Fibroblast of lung (primary cell): ENCODE results near the gene SPATA20. TPM values are rescaled to one million over a fixed set of nuclear protein-coding genes. Genes with fewer than 3 reads are reported as not detected.
A peak's percentile ranks its signal among the peaks of the same experiment; 100 is the strongest.

Experiments used
- DNase-seq, 2 donors: peaks; one replicate each; pipeline versions ENCODE4 v3.0.0 to v3.0.0-alpha.2; 2010; ENCODE audit warnings: low read depth in 2 of 2
- H2AFZ ChIP-seq: 2 replicates; pipeline ENCODE4 v1.5.1; 2012; ENCODE audit warnings: low read length, control low read depth, inconsistent platforms
- H3K27ac ChIP-seq: 2 replicates; pipeline ENCODE4 v1.5.1; 2011; ENCODE audit warnings: low read length, control low read depth; ENCODE audit not compliant: insufficient read depth
- H3K27me3 ChIP-seq: 2 replicates; pipeline ENCODE4 v1.5.1; 2011; ENCODE audit warnings: mild to moderate bottlenecking, low read length; ENCODE audit not compliant: control insufficient read depth, insufficient read depth
- H3K36me3 ChIP-seq: 2 replicates; pipeline ENCODE4 v1.5.1; 2011; ENCODE audit warnings: low read length; ENCODE audit not compliant: control insufficient read depth, insufficient read depth
- H3K4me1 ChIP-seq: 2 replicates; pipeline ENCODE4 v1.5.1; 2011; ENCODE audit warnings: low read length; ENCODE audit not compliant: control insufficient read depth, insufficient read depth; ENCODE audit errors: extremely low read depth
- H3K4me2 ChIP-seq: 2 replicates; pipeline ENCODE4 v1.5.1; 2011; ENCODE audit warnings: low read length, control low read depth; ENCODE audit not compliant: insufficient read depth; ENCODE audit errors: extremely low read depth
- H3K4me3 ChIP-seq, 4 experiments: fragments of 200-600 bp in 1 of 4; sonication (generic) in 1 of 4; replicated peaks in 1 of 4; 2 replicates each; pipeline ENCODE4 v1.5.1; 2011 to 2016; ENCODE audit warnings: low read length in 4 of 4, low read depth in 3 of 4, mild to moderate bottlenecking in 3 of 4, control low read depth in 2 of 4, inconsistent platforms in 1 of 4, mixed read lengths in 1 of 4; ENCODE audit not compliant: insufficient read depth in 1 of 4; ENCODE audit errors: control extremely low read depth in 1 of 4
- H3K79me2 ChIP-seq: 2 replicates; pipeline ENCODE4 v1.5.1; 2012; ENCODE audit warnings: mild to moderate bottlenecking, low read length, inconsistent platforms; ENCODE audit not compliant: control insufficient read depth, insufficient read depth
- H3K9ac ChIP-seq: 2 replicates; pipeline ENCODE4 v1.5.1; 2011; ENCODE audit warnings: mild to moderate bottlenecking, low read length, control low read depth; ENCODE audit not compliant: insufficient read depth
- H3K9me3 ChIP-seq: 2 replicates; pipeline ENCODE4 v1.5.1; 2012; ENCODE audit warnings: low read depth, low read length; ENCODE audit not compliant: control insufficient read depth, insufficient read depth
- H4K20me1 ChIP-seq: 2 replicates; pipeline ENCODE4 v1.5.1; 2011; ENCODE audit warnings: low read length; ENCODE audit not compliant: control insufficient read depth, insufficient read depth; ENCODE audit errors: extremely low read depth
- EZH2 ChIP-seq: IDR thresholded peaks from 2 replicates; pipeline ENCODE4 v1.5.1; 2012; ENCODE audit warnings: low read length, control low read depth, mild to moderate bottlenecking; ENCODE audit errors: missing control alignments
- polyA plus RNA-seq, 2 donors: library from polyadenylated mRNA; depleted of rRNA in 1 of 2; stranded (reverse) in 1 of 2; unstranded in 1 of 2; fragments of >200 nt; gene quantifications; 2 replicates each; pipeline ENCODE4 v1.2.1, GENCODE V29; 2011 to 2012; ENCODE audit warnings: missing spikeins in 1 of 2
- total RNA-seq: library from RNA; depleted of rRNA; stranded (reverse); fragments of >200 nt; gene quantifications from 2 replicates; pipeline ENCODE4 v1.2.1, GENCODE V29; 2014
- TF ChIP-seq, protein P1 (sequence below), 2 donors: IDR thresholded peaks in 1 of 2; conservative IDR thresholded peaks in 1 of 2; 1 replicate in 1 of 2; 2 replicates in 1 of 2; pipeline ENCODE4 v1.5.1; 2011 to 2012; ENCODE audit warnings: low read length in 2 of 2, control low read depth in 1 of 2, inconsistent platforms in 1 of 2, low read depth in 1 of 2, mild to moderate bottlenecking in 1 of 2

Gene SPATA20
- total and polyA plus RNA-seq, 2 donors (not counting 1 experiment from before 2014, with no cell fraction given) = 21.6 to 119 TPM

DNA sequence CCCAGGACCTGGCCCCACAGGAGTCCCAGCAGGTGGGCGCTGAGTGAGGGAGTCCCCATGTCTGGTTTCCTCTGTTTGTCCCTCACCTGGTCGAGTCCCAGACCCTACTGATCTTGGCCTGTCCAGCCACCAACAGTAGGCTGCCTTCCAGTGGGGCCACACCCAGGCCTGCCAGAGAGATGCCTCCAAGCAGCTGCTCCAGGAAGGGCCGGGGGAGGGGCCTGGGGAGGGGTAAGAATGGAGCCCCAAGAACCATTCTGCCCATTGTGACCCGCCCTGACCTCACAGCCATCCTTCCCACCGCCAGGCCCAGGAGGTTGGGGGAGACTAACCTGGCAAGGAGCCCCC lies 736 bp downstream of the SPATA20 start:
- Histone ChIP-seq H2AFZ (no peak overlapping the region), H3K27me3 (no peaks in the 10 kb centered on the region), H3K9me3 (no peaks in the 10 kb centered on the region), H3K4me3 (peak overlapping the region; percentile 65 to 76 (median 70)), H3K4me2 (peak overlapping the region; percentile 99), H3K27ac (peak overlapping the region; percentile 57), H4K20me1 (no peaks in the 10 kb centered on the region), H3K79me2 (peaks cover 3% of the 10 kb centered on the region), H3K36me3 (peaks cover 8% of the 10 kb centered on the region), H3K4me1 (peaks cover 8% of the 10 kb centered on the region), H3K9ac (peak overlapping the region; percentile 72)
- TF ChIP-seq EZH2 = no peak
- TF ChIP-seq, protein P1, sequence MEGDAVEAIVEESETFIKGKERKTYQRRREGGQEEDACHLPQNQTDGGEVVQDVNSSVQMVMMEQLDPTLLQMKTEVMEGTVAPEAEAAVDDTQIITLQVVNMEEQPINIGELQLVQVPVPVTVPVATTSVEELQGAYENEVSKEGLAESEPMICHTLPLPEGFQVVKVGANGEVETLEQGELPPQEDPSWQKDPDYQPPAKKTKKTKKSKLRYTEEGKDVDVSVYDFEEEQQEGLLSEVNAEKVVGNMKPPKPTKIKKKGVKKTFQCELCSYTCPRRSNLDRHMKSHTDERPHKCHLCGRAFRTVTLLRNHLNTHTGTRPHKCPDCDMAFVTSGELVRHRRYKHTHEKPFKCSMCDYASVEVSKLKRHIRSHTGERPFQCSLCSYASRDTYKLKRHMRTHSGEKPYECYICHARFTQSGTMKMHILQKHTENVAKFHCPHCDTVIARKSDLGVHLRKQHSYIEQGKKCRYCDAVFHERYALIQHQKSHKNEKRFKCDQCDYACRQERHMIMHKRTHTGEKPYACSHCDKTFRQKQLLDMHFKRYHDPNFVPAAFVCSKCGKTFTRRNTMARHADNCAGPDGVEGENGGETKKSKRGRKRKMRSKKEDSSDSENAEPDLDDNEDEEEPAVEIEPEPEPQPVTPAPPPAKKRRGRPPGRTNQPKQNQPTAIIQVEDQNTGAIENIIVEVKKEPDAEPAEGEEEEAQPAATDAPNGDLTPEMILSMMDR (conservative IDR thresholded peaks at IDR 0.05 in 1 of 2, IDR thresholded peaks at IDR 0.05 in 1 of 2; ENCODE audit: low read depth in 1 of 2, low read length in 2 of 2) = no peak
- no peak for DNase-seq

DNA sequence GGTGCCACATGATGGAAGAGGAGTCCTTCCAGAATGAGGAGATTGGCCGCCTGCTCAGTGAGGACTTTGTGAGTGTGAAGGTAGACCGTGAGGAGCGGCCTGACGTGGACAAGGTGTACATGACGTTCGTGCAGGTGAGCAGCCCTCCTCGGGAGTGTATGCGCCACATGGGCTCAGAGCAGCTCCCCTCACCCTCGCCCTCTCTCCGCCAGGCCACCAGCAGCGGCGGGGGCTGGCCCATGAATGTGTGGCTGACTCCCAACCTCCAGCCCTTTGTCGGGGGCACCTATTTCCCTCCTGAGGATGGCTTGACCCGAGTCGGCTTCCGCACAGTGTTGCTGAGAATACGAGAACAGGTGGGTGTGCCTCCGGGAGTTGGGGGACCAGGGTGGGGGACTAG lies 1.9 kb downstream of the SPATA20 start:
- no peak overlapping the region for H3K4me2 ChIP-seq

DNA sequence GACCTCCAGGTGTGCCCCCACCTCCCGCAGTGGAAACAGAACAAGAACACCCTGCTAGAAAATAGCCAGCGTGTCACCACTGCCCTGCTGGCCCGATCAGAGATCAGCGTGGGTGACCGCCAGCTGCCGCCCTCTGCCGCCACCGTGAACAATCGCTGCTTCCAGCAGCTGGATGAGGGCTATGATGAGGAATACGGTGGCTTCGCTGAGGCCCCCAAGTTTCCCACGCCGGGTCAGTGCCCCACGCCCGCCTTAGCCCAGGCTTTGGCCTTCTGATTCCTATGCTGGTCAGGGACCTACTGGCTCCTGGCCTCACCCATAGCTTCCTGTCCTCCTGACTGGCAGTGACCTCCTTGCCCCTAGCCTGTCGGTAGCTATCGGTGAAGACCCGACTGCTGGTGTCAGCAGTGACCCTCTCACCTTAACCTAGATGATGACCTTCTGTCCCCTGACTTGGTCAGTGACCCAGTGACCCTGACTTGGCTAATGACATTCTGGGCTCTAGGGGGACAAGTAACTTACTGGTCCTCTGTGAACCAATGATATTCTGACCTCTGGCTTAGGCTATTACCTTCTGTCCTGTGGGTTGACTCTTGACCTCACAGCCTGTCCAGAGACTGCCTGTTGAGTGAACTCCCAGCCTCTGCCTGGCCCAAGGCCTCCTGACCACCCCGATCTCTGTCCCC lies 2.4 kb downstream of the SPATA20 start:
- DNase-seq = no peak
- Histone ChIP-seq H3K4me1 (peaks cover 4% of the 10 kb centered on the region), H3K27ac (no peak overlapping the region), H4K20me1 (no peaks in the 10 kb centered on the region), H3K27me3 (no peaks in the 10 kb centered on the region), H3K36me3 (peaks cover 8% of the 10 kb centered on the region), H3K4me2 (no peak overlapping the region), H3K9ac (no peak overlapping the region), H3K79me2 (peaks cover 3% of the 10 kb centered on the region), H3K9me3 (no peaks in the 10 kb centered on the region), H3K4me3 (no peak overlapping the region), H2AFZ (no peak overlapping the region)
- TF ChIP-seq, protein P1 (conservative IDR thresholded peaks at IDR 0.05 in 1 of 2, IDR thresholded peaks at IDR 0.05 in 1 of 2; ENCODE audit: low read depth in 1 of 2, low read length in 2 of 2) = no peak
- no peak for TF ChIP-seq EZH2

More for the DNA sequence above, 1.9 kb downstream of the SPATA20 start:
- Histone ChIP-seq H3K36me3 (peaks cover 8% of the 10 kb centered on the region), H3K9me3 (no peaks in the 10 kb centered on the region), H3K9ac (no peak overlapping the region), H3K4me3 (no peak overlapping the region), H4K20me1 (no peaks in the 10 kb centered on the region), H2AFZ (no peak overlapping the region), H3K79me2 (peaks cover 3% of the 10 kb centered on the region), H3K27ac (no peak overlapping the region), H3K4me1 (peaks cover 4% of the 10 kb centered on the region), H3K27me3 (no peaks in the 10 kb centered on the region)
- DNase-seq = no peak
- TF ChIP-seq, protein P1 (conservative IDR thresholded peaks at IDR 0.05 in 1 of 2, IDR thresholded peaks at IDR 0.05 in 1 of 2; ENCODE audit: low read depth in 1 of 2, low read length in 2 of 2) = no peak
- no peak for TF ChIP-seq EZH2
